ENCODE data around the gene NLGN4X.

NLGN4X gene

DNA sequence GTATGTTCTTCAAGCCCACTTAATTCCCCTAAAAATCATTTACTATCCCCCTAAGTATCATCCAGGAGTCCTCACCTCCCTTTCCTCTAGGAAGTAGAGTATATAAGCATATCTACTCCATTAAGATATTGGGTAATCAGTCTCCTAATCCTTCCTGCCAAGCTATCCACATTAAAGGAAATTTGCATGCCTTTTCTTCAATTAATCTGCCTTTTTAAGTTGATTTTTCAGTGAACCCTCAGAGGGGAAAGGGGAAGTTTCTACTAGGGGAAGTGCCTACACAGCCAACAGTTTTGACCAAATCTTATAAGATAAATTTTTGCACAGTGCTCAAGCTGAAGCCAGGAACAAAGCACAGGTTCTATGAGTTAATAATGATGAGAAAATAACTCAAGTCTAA, 222.8 kb downstream of the NLGN4X start:
- DNase-seq (ENCODE audit: low spot score), result no peak

DNA sequence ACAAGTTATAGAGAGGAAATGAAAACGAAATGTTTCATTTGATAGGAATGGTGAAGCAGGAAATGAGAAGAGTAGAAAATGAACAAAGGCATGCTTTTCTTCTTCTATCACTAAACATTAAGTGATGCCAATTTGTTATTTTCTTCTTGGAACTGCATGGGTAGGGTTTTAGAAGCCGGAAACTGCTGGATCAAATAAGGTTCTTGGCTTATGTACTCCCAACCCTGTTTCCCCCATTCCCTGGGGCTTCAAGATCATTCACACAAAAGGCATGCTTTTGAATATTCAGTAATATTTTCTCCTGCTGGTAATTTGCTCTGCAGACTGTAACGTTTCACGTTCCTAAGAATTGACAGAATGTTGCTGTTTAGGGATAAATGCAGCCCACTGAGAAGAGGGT, 224.1 kb downstream of the NLGN4X start:
- no peak for DNase-seq (ENCODE audit: low spot score)

DNA sequence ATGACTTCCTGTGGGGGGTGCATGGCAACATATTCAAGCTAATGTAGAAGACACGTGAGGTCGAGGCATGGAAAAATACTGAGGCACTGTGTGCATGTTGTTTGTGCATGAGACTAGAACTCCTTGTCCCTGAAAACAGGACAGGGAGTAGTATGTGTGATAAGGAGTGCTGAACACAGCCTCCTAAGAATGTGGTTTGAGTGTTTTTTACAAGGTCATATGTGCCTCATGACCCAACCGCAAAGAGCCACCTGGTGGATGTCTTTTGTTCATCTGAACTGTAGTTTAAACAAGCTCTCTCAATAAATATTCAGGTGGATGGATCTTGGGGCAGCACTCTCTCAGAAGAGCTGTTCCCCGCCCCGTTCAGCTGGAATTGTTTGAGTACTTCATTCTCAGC, 226.6 kb downstream of the NLGN4X start:
- no peak for DNase-seq (ENCODE audit: low spot score)

DNA sequence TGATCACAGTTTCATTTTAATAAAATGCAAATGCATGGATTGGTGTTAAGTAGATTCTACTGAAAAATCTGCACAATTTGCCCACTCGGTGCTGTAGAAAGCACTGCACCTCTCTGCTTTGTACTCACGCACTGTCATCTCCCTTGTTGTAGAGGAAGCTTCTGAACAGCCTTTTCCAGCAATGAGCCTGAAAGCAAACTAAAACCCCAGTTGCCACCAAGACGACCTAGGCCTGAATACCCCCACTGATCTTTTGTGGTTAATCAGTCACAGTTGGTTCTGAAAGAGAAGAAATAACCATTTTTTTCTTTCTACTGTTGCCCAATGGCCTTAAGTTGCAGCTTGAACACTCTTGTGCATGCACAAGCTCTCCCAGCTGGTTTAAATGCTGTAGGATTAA, 229.8 kb downstream of the NLGN4X start:
- DNase-seq (ENCODE audit: low spot score), result no peak

DNA sequence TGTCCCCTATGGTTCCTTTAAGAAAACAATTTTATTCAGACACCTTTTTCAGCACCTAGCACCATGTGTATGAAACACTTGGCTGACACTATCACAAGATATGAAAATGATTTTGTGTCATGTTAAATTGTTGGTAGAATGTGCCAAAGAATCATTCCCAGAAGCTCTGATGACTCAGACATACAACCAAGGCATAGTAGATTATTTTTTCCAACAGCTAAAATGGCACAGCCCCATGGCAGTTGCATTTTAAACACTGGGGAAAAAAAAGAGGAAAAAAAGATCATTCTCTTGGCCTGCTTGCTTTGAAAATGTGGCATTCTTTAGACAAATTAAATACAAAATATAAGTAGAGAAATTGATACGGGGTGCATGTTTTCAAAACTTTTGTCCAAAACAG, 230.2 kb downstream of the NLGN4X start:
- DNase-seq (ENCODE audit: low spot score), result no peak

DNA sequence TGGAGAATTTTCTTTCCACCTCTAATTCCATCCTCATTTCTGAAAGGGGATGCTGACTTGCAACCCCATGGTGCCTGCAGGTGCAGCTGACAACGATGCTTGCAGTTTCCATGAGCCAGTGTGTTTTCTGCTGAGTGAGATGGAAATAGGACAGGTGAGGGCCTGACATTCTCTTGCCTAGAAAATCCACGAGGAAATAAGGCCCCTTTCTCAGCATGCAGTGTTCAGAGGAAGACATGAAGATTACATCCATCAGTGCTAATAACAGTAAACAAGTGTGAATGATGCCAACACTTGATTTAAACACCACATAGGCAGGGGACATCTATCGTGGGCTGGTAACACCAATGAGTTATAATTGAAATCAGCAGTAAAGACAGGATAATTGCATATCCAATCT, 237.3 kb downstream of the NLGN4X start:
- DNase-seq (ENCODE audit: low spot score), result no peak

DNA sequence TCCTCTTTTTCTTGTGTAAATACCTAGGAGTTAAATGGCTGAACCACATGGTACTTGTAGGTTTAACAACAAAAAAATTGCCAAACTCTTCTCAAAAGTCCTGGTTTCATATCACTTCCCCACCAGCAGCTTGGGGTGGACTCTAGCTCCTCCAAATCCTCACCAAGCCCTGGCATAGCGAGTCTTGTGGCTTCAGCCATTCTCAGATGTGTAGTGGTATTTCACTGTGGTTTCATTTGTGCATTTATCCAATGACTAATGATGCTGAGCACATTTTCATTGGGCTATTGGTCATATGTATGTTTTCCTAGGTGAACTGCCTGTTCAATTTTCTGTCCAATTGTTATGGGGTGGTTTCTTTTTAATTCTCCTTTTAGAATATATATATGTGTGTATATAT, 249.3 kb downstream of the NLGN4X start:
- DNase-seq (ENCODE audit: low spot score), result no peak

DNA sequence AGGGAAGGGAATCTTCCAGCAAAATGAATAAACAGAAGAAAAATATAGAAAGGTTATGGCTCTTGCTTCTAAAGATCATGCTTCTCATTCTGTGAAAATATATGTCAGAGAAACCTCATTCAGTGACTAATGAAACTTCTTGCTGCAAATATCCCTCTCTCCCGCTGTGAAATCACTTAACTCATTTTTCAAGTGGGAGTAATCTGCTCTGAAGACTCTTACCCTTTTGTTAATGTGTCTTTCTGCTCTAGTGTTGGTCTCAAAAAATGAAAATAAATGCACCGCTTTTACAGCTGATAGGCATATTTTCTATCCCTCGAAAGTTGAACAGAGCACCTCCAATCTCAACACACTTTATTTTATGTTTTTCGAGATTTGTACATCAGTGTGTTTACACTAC, 252.3 kb downstream of the NLGN4X start:
- DNase-seq (ENCODE audit: low spot score), result no peak

DNA sequence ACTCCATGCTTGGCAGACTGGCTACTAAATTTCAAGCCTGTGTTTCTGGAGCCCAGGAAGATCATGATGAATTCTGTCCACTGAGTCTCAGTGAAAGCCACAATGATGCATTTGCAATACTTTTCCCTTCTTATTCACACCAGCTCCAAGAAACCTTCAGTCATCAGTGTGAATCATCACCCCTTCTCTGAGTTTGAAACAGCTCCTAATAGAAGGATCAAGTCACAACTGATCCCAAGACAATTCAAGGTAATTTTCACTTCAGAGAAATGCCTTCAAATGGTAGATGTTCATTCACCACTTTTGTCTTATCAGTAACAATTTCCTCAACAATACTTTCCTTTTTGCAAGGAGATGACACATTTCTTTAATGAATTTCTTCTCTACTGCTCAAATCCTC, 257.4 kb downstream of the NLGN4X start:
- no peak for DNase-seq (ENCODE audit: low spot score)

DNA sequence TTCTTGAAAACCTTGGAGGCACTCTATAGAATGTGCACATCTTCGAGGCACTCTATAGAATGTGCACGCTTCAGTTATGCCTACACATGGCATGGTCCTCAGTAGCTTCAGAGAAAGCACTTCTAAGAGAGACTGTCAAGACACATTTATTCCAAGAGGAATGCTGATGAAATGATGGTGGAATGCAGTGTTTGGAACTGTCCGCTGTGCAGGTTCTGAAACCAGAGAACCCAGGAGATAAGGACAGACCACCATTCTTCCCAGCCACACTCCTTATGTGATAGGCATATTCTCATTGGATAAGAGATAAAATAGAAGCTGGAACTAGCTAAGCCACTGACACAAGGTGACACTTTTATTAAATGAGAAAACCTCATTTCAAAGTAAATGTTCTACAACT, 263.3 kb downstream of the NLGN4X start:
- DNase-seq (ENCODE audit: low spot score), result no peak

DNA sequence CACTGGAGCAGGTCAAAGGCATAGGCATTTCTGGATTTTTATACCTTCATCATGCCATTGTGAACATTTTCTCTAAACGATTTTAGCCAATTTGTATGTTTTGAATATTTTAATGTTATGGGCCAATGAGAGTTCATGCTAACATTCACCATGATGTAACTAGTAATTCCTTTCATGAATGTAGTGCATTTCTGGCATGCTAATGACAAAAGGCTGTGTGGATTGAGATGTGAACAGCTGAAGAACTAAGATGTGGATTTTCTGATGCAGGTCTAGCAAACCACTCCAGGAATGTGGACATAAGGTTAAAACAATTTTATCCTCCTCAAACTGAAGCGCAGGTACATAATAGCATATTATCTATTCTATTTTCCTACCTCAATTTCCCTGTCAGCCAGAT, 269.4 kb downstream of the NLGN4X start:
- no peak for DNase-seq (ENCODE audit: low spot score)

DNA sequence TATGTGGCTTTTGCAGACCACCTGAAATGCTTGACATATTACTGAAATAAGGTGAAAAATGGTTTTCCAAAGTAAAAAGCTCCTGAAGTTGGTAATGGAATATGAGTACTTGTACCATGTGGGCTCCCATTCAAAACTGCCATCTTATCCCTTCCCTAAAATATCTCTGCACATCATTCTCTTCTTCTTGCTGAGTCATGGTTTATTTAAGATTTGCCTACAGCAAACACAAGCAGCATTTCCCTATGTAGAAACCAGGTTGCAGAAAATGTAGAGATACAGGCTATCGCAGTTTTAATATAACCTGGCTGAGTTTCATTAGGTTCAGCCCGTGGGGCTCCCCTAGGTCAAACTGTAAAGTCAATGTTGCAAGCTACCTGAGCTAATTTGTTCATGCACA, 270.1 kb downstream of the NLGN4X start:
- no peak for DNase-seq (ENCODE audit: low spot score)

DNA sequence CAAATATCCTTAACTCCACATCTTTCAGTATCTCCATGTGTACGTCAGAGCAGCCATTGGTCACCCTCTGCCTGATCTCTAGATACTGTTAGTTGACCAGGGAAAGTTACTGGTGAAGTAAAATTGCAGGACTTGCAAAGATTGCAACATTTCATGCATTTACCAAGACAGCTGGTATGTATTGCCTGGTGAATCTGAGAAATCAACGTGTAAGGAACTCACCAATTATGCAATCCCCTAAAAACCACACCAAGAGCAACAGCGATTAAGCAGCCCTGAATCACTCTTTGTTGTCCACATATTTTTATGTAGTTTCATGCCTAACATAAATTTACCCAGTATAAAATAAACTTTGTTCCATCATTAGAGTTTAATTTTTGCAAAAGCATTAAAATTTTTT, 271.2 kb downstream of the NLGN4X start:
- no peak for DNase-seq (ENCODE audit: low spot score)

DNA sequence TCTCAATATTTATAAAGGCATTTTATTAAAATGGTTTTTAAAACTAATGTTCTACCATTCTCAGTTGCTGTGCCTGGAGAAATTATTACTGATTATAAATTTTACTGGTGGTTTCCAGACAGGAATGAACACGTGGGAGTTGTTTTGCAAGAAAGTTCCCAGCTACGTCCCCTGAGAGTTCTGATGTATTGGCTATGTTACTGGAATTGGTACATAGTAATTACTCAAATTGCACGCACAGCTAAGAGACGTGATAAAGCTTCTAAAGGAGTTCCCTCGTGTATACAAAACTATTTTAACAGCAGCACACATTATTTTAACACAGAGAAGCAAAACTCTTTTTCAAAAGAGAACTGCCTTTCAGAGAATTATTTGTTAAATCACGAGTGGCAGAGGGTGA, 292.2 kb downstream of the NLGN4X start:
- no peak for DNase-seq (ENCODE audit: low spot score)

DNA sequence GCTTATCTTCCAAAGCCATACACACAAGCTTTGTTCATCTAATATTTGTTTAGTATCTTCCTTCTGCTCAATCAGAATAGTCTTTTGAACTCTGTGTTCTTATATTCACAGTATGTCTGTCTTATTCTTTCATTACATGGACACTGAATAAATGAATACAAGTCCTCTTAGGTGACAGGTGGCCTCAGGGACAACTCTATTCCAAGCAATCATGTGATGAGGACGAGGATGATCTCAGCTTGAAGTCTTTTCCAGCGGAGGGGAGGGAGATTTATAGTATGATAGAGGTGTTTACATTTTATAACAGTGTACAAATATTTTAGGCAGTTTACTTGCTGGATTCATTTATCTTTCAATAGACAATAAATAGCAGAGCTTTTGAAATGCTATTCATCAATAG, 300.4 kb downstream of the NLGN4X start:
- no peak for DNase-seq (ENCODE audit: low spot score)

DNA sequence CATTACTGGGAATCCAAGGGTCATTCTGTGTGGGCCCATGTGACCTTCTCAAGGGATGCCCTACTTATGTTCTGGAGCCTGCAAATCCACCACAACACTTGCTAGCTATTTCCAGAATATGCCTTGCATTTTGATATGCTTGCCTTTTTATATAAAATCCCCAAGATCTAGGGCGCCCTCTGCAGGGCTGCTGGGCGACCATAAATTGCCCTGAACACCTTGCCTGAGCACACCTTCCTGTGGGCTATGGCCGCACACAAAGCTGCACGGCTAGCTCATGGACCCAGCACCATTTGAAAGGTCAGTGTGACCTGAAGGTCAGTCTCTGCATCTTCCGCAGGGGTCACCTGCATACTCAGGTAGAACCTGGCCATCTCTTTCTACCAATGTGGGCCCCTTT, 311.7 kb downstream of the NLGN4X start:
- no peak for DNase-seq (ENCODE audit: low spot score)

DNA sequence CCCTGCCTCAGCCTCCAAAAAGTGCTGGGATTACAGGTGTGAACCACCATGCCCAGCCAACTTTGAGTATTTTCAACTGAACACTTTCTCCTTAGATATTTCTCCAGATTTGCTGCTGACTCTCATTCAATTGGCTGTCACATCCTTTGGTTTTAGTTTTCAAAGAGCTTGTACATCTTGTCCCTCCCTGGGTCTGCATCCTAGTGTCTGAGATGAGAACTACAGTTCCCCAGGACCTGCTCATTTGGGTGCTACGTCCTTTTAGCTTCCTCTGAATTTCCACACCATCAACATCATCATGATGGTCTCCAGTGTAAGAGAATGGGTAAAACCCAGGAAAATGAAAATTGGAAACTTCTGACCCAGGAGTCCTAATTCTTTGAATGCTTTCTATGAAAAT, 312.9 kb downstream of the NLGN4X start:
- no peak for DNase-seq (ENCODE audit: low spot score)

DNA sequence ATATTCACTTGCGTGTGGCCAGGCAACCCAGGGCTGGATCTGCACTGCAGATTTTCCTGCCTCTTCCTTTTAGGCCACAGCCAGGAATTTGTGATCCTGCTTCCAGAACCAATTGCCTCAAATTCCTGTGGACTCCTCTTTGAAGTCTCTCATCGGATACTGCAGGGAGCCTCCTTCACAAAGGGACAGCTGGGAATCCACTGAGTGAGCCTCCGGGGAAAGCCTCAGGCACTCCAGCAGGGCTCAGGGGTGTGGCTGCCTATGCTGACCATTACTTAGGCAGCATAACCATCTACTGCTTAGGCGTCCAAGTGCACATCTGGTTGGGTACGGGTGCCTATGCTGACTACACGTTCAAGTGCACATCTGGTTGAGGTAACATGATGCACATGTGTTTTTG, 321.5 kb downstream of the NLGN4X start:
- no peak for DNase-seq (ENCODE audit: low spot score)

DNA sequence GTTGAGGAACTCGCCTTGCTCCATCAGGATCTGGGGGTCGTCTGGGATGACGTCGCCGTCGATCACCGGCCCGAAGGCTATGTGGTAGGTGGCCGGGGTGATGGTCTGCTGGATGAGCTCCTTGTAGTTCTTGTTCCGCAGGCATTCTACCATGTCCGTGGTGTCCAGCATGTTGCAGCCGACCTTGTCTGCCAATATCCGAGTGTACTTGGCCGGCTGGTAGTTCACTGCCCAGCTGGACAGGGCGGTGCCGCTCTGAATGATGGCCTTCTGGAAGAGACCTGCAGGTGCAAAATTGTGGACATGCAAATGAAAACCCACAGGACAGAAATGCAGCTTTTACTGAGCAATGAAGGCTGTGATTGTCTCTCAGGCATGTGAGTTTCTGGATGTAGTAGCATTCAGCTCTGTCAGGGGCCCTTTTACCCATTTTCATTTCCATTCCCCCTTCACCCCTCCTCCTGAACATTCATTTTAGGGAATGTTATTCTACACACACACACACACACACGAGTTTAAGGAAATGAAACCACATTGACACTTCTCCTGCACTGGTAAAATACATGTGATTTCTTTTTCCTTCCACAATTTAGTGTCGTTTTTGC, 325.0 kb downstream of the NLGN4X start:
- DNase-seq (ENCODE audit: low spot score), result peak; percentile 26

DNA sequence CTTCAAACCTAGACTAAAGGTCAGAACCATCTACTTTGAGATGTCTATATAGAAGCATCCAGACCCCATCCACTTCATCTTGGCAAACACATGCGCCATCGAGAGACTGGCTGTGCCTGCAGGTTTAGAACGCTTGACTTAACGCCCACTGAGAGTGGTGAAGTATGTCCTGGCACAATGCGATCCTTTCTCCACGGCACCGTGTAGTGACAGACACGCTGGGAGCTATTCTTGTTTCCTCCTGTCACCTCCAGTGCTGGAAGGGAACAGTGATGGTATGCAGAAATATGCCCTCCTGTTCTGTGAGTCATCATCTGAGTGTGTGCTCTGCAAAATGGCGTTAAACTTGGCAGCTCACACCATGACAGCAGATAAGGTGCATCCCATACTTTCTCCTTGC, 330.2 kb downstream of the NLGN4X start:
- DNase-seq (ENCODE audit: low spot score), result no peak

DNA sequence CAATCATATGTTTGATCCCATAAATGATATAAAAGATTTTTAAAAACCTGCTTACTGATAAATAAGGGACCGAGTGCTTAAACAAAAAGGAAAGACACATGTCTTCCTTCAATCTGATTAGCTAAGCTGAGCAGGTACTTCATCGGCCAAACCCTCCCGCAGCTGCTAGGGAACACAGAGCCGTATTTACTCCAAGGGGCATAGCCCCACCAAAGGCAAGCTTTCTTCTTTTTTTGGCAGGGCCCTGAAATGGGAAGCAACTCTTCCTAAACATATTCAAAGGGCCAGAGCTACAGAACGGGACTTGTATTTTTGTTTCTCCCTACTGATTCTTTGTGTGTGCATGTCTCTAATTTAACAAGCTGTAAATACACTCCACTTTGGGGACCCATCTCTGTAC, 337.3 kb downstream of the NLGN4X start:
- no peak for DNase-seq (ENCODE audit: low spot score)

DNA sequence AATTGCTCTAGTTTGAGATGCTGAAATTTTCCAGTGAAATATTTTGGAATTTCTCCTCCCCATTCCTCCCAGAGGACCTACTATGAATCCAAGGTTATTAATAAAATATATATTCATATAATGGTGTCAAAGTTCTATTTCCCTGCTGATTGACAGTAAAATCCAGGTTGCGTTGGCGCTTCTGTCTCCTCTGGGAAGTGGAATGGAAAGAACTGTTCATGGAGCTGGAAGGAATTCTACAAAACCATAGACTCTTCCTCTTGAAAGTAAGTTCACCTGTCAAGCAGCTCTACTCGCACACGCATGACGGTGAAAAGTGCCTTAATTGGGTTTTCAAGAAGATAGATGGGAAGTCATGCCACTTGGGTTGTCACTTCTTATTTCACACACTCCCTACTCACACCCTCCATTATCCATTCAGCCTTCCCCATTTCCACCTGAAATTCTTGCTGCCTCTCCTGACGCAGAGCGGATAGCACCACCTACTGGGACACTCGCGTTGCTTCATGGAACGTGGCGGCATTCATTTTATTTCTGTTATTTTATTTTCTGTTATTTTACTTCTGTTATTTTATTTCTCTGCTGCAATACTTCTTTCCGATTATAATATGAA, 351.6 kb downstream of the NLGN4X start:
- DNase-seq (ENCODE audit: low spot score), result no peak

DNA sequence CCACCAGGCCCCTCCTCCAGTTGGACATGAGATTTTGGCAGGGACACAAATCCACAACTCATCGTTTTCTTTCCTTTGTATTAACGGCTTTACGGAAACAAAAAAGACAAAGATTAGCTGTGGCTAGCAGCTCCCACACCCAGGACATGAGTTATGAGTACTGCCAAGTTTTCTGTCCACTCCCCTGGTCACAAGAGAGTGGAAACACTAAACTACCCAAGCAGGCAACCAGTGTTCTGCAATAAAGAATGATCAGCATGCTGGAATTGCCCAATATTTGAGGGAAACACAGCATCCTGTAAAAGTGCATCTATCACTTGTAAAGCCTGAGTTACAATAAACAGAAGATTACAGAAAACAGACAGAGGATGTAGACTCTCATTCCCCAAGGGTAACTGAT, 358.4 kb downstream of the NLGN4X start:
- no peak for DNase-seq (ENCODE audit: low spot score)

DNA sequence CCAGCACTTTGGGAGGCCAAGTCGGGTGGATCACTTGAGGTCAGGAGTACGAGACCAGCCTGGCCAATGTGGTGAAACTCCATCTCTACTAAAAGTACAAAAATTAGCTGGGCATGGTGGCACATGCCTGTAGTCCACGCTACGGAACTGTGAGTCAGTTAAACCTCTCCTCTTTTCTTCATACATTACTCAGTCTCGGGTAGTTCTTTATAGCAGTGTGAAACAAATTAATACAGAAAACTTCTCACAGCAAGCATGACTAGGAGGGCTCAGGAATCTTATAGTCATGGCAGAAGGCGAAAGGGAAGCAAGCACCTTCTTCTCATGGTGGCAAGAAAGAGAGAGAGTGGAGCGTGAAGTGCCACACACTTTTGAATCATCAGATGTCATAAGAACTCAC, 358.9 kb downstream of the NLGN4X start:
- DNase-seq (ENCODE audit: low spot score), result no peak

DNA sequence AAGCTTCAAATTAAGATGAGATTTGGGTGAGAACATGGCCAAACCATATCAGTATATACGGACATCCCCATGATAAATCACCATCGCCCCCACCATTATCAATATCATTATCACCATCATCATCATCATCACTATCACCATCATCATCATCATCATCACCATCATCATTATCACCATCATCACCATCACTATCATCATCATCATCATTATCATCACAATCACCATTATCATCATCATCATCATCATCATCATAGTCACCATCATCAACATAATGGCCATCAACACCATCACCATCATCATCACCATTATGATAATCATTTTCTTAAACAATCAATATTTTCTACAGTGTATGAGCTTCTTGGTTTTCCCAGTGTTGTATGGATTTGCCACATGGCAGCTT, 360.9 kb downstream of the NLGN4X start:
- DNase-seq (ENCODE audit: low spot score), result no peak

Data from globus pallidus (tissue), 1 donor.